ENCODE data around the gene NCAPG2.

NCAPG2 gene

DNA sequence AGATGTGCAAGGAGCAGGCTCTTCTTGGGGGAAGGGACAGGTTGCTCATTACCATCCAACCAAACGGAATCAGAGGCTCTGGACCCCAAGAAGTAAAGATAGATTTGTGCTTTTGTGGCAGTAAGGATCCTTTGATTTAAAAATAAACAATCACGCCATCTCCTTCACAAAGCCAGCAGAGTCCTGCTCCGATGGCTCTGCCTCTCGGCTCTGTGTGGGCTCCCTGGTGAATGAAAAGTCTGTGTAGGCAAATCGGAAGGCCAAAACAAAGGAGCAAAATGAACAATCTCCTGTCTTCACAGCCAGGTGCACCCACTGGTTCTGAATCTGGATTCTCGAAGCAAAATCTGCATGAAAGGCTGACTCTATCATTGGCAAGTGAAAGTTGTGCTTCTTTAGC lies 120.8 kb downstream of the NCAPG2 start:
- ChIA-PET POLR2A (no interaction called here), CTCF (no interaction called here)
- DNase-seq (ENCODE audit: extremely low spot score) = no peak
- TF ChIP-seq PKNOX1 (IDR thresholded peaks at IDR 0.05) (no peak), CTBP1 (IDR thresholded peaks at IDR 0.05; ENCODE audit: borderline replicate concordance) (no peak), ARNT (IDR thresholded peaks at IDR 0.05) (no peak), BHLHE40 (IDR thresholded peaks at IDR 0.05; ENCODE audit: borderline replicate concordance) (no peak), TARDBP (IDR thresholded peaks at IDR 0.05) (no peak), SP1 (IDR thresholded peaks at IDR 0.05) (no peak), ZNF384 (IDR thresholded peaks at IDR 0.05) (no peak), SUZ12 (IDR thresholded peaks at IDR 0.05) (no peak), HDGF (IDR thresholded peaks at IDR 0.05; ENCODE audit: borderline replicate concordance) (no peak), LEF1 (IDR thresholded peaks at IDR 0.05; ENCODE audit: borderline replicate concordance) (no peak)

- ChIA-PET CTCF (no interaction called here), POLR2A (no interaction called here)
- TF ChIP-seq ELF4 (IDR thresholded peaks at IDR 0.05) = no peak
- TF ChIP-seq SP1 (IDR thresholded peaks at IDR 0.05) = no peak
- no peak for TF ChIP-seq BHLHE40 (IDR thresholded peaks at IDR 0.05; ENCODE audit: borderline replicate concordance)
- TF ChIP-seq LEF1 (IDR thresholded peaks at IDR 0.05; ENCODE audit: borderline replicate concordance) = no peak
- no peak for TF ChIP-seq FOXA1 (IDR thresholded peaks at IDR 0.05)
- no peak for TF ChIP-seq PKNOX1 (IDR thresholded peaks at IDR 0.05)
- TF ChIP-seq FOXK2 (IDR thresholded peaks at IDR 0.05) = no peak
- TF ChIP-seq HDGF (IDR thresholded peaks at IDR 0.05; ENCODE audit: borderline replicate concordance) = no peak
- TF ChIP-seq TARDBP (IDR thresholded peaks at IDR 0.05) = no peak
- no peak for DNase-seq (ENCODE audit: extremely low spot score)
These were observed 121.5 kb downstream of the NCAPG2 start for GRCh38 chr7:158583143-158583542.

DNA sequence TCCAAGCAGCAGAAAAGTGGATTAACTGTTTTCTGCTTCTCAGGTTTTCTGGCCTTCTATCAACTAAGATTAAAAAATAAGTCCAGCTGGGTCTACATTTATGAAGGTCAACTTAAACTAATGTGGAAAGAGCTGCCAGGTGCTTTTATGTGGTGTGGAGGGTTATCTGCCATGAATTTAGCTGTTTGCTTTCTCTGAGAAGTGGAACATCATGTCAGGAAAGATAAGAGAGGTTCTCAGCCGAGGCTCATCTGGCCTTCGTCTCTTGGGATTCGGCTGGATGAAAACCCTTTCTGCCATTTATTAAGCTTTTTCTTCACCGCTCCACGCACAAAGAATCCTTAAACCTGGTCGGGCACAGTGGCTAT lies 122.5 kb downstream of the NCAPG2 start:
- POLR2A ChIA-PET = no interaction called here
- TF ChIP-seq ELF4 (IDR thresholded peaks at IDR 0.05) (no peak), FOXK2 (IDR thresholded peaks at IDR 0.05) (no peak), SUZ12 (IDR thresholded peaks at IDR 0.05) (no peak)
- CTCF ChIA-PET = interaction anchor here (1.0 kb wide), 1 partner anchor 10 kb away, joined by 3 read pairs; no protein-coding TSS in a partner anchor
- no peak for DNase-seq (ENCODE audit: extremely low spot score)

DNA sequence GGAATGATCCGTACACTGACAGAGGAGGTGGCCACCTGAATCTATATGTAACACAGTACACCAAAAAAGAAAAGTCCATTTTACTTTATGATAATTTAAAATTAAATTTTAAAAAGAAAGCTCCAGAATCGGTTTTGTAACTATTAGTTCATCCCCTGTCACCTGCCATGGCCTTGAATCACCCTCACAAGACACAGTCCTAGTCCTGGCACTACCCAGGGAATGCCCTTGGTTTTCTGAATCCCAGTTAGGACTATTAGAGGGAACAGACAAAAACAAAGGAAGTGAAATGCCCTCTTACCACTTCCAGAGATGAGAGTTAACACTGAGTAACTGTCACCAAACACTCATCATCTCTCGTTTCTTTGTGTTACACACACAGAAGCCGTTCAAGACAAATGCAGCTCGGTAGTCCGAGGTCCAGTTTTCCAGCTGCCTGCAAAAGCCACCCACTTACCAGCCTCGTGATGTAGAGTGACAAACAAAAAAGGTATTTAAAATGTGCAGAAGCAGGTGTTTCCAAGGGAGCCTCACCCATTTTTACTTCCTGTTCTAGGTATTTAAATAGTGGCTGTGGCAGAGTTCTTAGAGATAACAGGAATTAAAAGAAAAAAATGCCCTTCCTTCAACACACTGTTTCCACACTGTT lies 123.0 kb downstream of the NCAPG2 start:
- ChIA-PET POLR2A (no interaction called here), CTCF (interaction anchor here (1.0 kb wide), 1 partner anchor 10 kb away, joined by 3 read pairs; no protein-coding TSS in a partner anchor)
- no peak for DNase-seq (ENCODE audit: extremely low spot score)
- TF ChIP-seq ELF4 (IDR thresholded peaks at IDR 0.05) = no peak
- TF ChIP-seq CTBP1 (IDR thresholded peaks at IDR 0.05; ENCODE audit: borderline replicate concordance) = no peak
- no peak for TF ChIP-seq BHLHE40 (IDR thresholded peaks at IDR 0.05; ENCODE audit: borderline replicate concordance)
- no peak for TF ChIP-seq LEF1 (IDR thresholded peaks at IDR 0.05; ENCODE audit: borderline replicate concordance)
- no peak for TF ChIP-seq HDGF (IDR thresholded peaks at IDR 0.05; ENCODE audit: borderline replicate concordance)
- TF ChIP-seq ARNT (IDR thresholded peaks at IDR 0.05) = no peak
- no peak for TF ChIP-seq SP1 (IDR thresholded peaks at IDR 0.05)
- no peak for TF ChIP-seq SUZ12 (IDR thresholded peaks at IDR 0.05)
- no peak for TF ChIP-seq FOXM1 (IDR thresholded peaks at IDR 0.05; ENCODE audit: borderline replicate concordance)
- TF ChIP-seq PKNOX1 (IDR thresholded peaks at IDR 0.05) = no peak

All from HEK293T (cell line).